ENCODE measurements around the gene EID2. TPM values are rescaled to one million over a fixed set of nuclear protein-coding genes. Genes with fewer than 3 reads are reported as not detected.

Gene EID2
- total RNA-seq (9.1 and 10.5 TPM in 2 replicates), polyA plus RNA-seq (10.0 and 11.0 TPM in 2 replicates), polyA minus RNA-seq (ENCODE audit: low replicate concordance) (2.1 and 3.3 TPM in 2 replicates)
- polyA plus RNA-seq (2012) = 16.4 and 17.9 TPM in 2 replicates

DNA sequence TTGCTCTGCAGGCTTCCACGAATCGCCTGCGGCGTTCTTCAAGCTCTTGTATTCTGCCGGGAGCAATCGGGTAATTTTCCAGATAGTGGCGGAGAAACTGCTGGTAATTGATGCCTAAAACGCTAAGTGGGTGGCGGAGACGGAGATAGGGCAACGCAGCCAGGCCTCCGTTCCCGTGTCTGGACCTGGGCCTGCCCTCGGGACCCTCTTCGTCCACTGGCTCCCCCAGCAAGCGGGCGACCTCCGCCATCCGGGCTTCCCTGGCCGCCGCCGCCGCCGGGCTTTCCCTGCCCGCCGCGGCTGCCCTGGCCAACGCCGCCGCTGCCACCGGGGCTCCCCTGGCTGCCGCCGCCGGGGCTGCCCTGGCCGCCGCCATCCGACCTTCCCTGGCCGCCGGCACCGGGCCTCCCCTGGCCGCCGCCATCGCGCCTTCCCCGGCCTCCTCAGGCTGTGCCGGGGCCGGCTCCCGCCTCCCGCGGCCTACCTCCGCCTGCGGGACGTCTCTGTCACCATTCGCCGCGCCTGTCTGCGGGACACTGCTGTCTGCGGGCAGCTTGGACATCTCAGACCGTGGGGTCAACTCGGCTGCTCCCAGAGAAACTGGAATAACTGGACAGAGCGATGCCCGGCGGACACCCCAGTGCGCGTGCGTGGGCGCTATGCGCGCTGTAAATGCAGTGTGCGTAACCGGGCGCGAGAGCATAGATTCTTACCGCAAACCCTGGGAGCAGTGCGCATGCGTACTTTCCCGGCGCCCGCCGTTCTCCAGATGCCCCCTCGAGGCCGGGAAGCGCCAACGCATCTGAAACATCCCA is at the start of gene EID2:
EID2 (minus strand) TSS at position 644 of the 815 bp plus-strand sequence; CDS start at position 562, 82 bp downstream.
- no peaks in the 10 kb centered on the region for H4K20me1 ChIP-seq (ENCODE audit: control insufficient read depth, extremely low read depth, insufficient read depth, low read length)
- DNase-seq (ENCODE audit: low read depth in 2 of 2) = peak; percentile 89 to 95
- TF ChIP-seq, protein P1, sequence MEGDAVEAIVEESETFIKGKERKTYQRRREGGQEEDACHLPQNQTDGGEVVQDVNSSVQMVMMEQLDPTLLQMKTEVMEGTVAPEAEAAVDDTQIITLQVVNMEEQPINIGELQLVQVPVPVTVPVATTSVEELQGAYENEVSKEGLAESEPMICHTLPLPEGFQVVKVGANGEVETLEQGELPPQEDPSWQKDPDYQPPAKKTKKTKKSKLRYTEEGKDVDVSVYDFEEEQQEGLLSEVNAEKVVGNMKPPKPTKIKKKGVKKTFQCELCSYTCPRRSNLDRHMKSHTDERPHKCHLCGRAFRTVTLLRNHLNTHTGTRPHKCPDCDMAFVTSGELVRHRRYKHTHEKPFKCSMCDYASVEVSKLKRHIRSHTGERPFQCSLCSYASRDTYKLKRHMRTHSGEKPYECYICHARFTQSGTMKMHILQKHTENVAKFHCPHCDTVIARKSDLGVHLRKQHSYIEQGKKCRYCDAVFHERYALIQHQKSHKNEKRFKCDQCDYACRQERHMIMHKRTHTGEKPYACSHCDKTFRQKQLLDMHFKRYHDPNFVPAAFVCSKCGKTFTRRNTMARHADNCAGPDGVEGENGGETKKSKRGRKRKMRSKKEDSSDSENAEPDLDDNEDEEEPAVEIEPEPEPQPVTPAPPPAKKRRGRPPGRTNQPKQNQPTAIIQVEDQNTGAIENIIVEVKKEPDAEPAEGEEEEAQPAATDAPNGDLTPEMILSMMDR (conservative IDR thresholded peaks at IDR 0.05 in 1 of 2, IDR thresholded peaks at IDR 0.05 in 1 of 2; ENCODE audit: low read depth in 1 of 2, low read length in 2 of 2) = peak; percentile 78 to 88
- no peak for TF ChIP-seq EZH2 (IDR thresholded peaks at IDR 0.05; ENCODE audit: low read length, missing control alignments)
- H3K4me3 ChIP-seq (replicated peaks in 1 of 4; ENCODE audit: control extremely low read depth in 1 of 4, insufficient read depth in 1 of 4, low read depth in 3 of 4, low read length in 4 of 4) = peak within 1 kb of the TSS; percentile 84 to 95 (median 89)
- H3K9me3 ChIP-seq (ENCODE audit: control insufficient read depth, insufficient read depth, low read depth, low read length) = no peaks in the 10 kb centered on the region
- H3K79me2 ChIP-seq (ENCODE audit: control insufficient read depth, insufficient read depth, low read length) = peaks cover 13% of the 10 kb centered on the region
- H3K4me2 ChIP-seq (ENCODE audit: extremely low read depth, insufficient read depth, low read length) = peak within 1 kb of the TSS; percentile 79
- H3K27ac ChIP-seq (ENCODE audit: insufficient read depth, low read length) = peak within 1 kb of the TSS; percentile 90
- peaks cover 7% of the 10 kb centered on the region for H3K27me3 ChIP-seq (ENCODE audit: control insufficient read depth, insufficient read depth, low read length)
- H2AFZ ChIP-seq (ENCODE audit: low read length) = peak within 1 kb of the TSS; percentile 95
- peaks cover 5% of the 10 kb centered on the region for H3K4me1 ChIP-seq (ENCODE audit: control insufficient read depth, extremely low read depth, insufficient read depth, low read length)
- H3K9ac ChIP-seq (ENCODE audit: insufficient read depth, low read length) = peak within 1 kb of the TSS; percentile 95
- no peaks in the 10 kb centered on the region for H3K36me3 ChIP-seq (ENCODE audit: control insufficient read depth, insufficient read depth, low read length)

GRCh38 chr19:39588066-39588465 is 48.1 kb upstream of the EID2 start:
- DNase-seq (ENCODE audit: low read depth in 2 of 2) = no peak
- H3K4me3 ChIP-seq (replicated peaks in 1 of 4; ENCODE audit: control extremely low read depth in 1 of 4, insufficient read depth in 1 of 4, low read depth in 3 of 4, low read length in 4 of 4) = no peak overlapping the region
- no peak overlapping the region for H3K9ac ChIP-seq (ENCODE audit: insufficient read depth, low read length)
- H3K36me3 ChIP-seq (ENCODE audit: control insufficient read depth, insufficient read depth, low read length) = no peaks in the 10 kb centered on the region
- no peaks in the 10 kb centered on the region for H3K4me1 ChIP-seq (ENCODE audit: control insufficient read depth, extremely low read depth, insufficient read depth, low read length)
- no peak overlapping the region for H3K4me2 ChIP-seq (ENCODE audit: extremely low read depth, insufficient read depth, low read length)
- TF ChIP-seq, protein P1 (conservative IDR thresholded peaks at IDR 0.05 in 1 of 2, IDR thresholded peaks at IDR 0.05 in 1 of 2; ENCODE audit: low read depth in 1 of 2, low read length in 2 of 2) = no peak
- no peak for TF ChIP-seq EZH2 (IDR thresholded peaks at IDR 0.05; ENCODE audit: low read length, missing control alignments)
- H3K27me3 ChIP-seq (ENCODE audit: control insufficient read depth, insufficient read depth, low read length) = no peaks in the 10 kb centered on the region
- no peak overlapping the region for H3K27ac ChIP-seq (ENCODE audit: insufficient read depth, low read length)
- no peaks in the 10 kb centered on the region for H3K79me2 ChIP-seq (ENCODE audit: control insufficient read depth, insufficient read depth, low read length)
- no peaks in the 10 kb centered on the region for H4K20me1 ChIP-seq (ENCODE audit: control insufficient read depth, extremely low read depth, insufficient read depth, low read length)
- H3K9me3 ChIP-seq (ENCODE audit: control insufficient read depth, insufficient read depth, low read depth, low read length) = no peaks in the 10 kb centered on the region
- H2AFZ ChIP-seq (ENCODE audit: low read length) = no peak overlapping the region

GRCh38 chr19:39587496-39587895 is 47.5 kb upstream of the EID2 start:
- Histone ChIP-seq H4K20me1 (ENCODE audit: control insufficient read depth, extremely low read depth, insufficient read depth, low read length) (no peaks in the 10 kb centered on the region), H3K36me3 (ENCODE audit: control insufficient read depth, insufficient read depth, low read length) (no peaks in the 10 kb centered on the region), H2AFZ (ENCODE audit: low read length) (no peak overlapping the region)

More at GRCh38 chr19:39587496-39587895, 47.5 kb upstream of the EID2 start:
- no peaks in the 10 kb centered on the region for H3K9me3 ChIP-seq (ENCODE audit: control insufficient read depth, insufficient read depth, low read depth, low read length)
- DNase-seq (ENCODE audit: low read depth in 2 of 2) = no peak
- H3K27ac ChIP-seq (ENCODE audit: insufficient read depth, low read length) = no peak overlapping the region
- TF ChIP-seq, protein P1 (conservative IDR thresholded peaks at IDR 0.05 in 1 of 2, IDR thresholded peaks at IDR 0.05 in 1 of 2; ENCODE audit: low read depth in 1 of 2, low read length in 2 of 2) = no peak
- no peak for TF ChIP-seq EZH2 (IDR thresholded peaks at IDR 0.05; ENCODE audit: low read length, missing control alignments)
- H3K4me1 ChIP-seq (ENCODE audit: control insufficient read depth, extremely low read depth, insufficient read depth, low read length) = no peaks in the 10 kb centered on the region
- H3K4me2 ChIP-seq (ENCODE audit: extremely low read depth, insufficient read depth, low read length) = no peak overlapping the region
- no peak overlapping the region for H3K9ac ChIP-seq (ENCODE audit: insufficient read depth, low read length)
- no peaks in the 10 kb centered on the region for H3K27me3 ChIP-seq (ENCODE audit: control insufficient read depth, insufficient read depth, low read length)
- no peak overlapping the region for H3K4me3 ChIP-seq (replicated peaks in 1 of 4; ENCODE audit: control extremely low read depth in 1 of 4, insufficient read depth in 1 of 4, low read depth in 3 of 4, low read length in 4 of 4)
- no peaks in the 10 kb centered on the region for H3K79me2 ChIP-seq (ENCODE audit: control insufficient read depth, insufficient read depth, low read length)
